HG03095 (cell line): ENCODE data around the gene RPS6KB2.
"Not testable (repeated sequence)": the region's sequence is repeated elsewhere in the genome, so short reads cannot be mapped to it uniquely, and the experiment has no call there.

Experiments
- ATAC-seq: cut with Tn5 transposase; IDR thresholded peaks from one replicate; pipeline ENCODE4 v1.9.1; 2021; ENCODE audit warnings: moderate library complexity; ENCODE audit not compliant: unreplicated experiment

RPS6KB2 gene

DNA sequence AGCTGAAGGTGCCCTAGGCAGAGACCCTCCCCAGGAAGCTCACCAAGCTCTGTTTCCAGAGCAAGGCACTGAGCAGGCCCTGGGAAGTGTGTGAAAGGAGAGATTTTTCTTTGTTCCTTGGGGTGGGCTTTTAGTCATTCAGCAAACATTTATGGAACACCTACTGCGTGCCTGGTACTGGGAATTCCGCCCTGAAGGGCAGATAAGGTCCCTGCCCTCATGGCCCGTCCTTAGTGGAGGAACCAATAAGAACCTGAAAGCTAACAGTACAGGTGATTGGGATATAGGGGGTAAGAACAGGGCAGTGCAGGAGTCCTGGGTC, 36.9 kb downstream of the RPS6KB2 start:
- no peak for ATAC-seq

DNA sequence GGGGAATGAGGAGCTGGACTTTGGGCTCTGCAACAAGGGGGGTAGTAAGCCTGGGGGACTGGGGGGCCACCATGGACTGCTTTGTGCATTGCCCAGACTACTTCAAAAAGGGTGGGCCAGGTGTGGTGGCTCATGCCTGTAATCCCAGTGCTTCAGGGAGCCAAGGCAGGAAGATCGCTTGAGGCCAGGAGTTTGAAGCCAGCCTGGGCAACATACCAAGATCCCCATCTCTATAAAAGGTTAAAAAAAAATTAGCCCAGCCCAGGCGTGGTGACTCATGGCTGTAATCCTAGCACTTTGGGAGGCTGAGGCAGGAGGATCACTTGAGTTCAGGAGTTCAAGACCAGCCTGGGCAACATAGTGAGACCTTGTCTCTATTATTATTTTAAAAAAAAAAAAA, 37.2 kb downstream of the RPS6KB2 start:
- not testable (repeated sequence) for ATAC-seq

DNA sequence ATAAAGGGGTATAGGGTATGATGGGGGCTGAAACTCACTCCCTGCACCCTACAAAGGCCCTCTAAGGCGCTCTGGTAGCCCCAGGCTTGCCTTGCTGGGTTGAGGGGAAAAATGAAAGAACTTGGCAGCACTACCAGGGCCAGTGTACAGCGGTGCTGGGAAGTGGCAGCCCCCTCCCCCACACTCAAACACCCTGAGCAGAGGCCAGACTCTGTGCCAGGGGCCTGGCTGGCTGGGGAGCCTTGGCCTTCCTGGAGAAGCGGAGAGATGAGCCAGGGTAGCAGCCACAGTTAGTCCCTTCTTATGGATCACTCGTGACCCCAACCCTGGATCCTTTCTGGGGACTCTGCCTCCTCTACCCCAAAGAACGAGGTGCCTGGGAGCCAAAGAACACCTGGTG, 38.1 kb downstream of the RPS6KB2 start:
- no peak for ATAC-seq

DNA sequence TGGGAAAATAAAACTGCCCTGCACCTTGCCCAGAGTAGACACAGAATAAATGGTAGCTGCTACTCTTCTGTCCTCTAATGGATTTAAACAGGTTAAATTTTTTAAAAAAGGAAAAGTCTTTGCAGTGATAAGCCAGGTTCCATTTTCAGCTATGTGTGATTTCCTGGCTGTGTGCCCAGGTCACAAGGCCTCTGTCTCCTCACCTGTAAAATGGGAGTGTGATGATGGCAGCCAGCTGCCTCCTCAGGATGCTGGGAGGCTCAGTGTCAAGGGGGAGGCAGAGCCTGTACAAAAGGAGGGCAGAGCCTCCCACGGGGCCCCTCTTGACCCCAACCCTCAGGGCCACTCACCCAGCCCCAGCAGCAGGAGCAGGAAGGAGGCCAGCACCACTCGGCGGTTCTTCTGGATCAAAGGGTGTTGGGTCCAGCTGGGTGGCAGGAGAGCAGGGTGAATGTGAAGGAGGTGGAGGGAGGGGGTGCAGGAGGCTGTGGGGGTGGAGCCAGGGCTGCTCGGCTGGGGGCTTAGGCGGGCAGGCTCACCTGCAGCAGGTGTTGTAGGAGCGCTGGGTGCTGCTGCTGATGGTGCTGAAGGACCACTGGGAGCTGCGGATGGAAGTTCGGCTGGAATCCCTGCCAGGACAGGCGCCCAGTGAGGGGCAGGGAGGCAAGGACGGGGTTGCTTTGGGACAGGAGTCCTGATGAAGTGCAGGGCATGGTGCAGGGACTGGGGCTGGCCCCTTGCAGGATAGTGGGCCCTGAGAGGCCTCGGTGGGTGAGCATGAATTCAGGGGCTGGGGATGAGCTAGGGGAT, 38.9 kb downstream of the RPS6KB2 start:
- no peak for ATAC-seq

DNA sequence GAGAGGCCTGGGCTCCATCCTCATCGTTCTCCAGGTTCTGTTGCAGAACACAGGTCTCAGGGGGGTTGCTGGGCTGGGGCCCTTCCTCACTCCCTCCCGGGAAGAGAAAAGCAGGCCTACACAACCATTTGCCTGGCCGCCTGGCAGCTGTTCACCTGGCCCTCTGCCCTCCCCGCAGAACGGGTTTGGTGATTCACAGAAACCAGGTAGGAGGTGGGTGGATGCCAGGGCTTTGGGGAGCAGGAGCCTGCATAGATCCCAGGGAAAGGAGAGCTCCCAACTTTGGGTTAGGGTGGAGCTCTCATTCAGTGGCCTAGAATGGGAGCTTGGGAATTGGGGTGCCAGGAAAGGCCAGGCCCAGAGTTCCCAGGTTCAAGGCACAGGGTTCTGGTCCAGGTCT, 39.8 kb downstream of the RPS6KB2 start:
- no peak for ATAC-seq

DNA sequence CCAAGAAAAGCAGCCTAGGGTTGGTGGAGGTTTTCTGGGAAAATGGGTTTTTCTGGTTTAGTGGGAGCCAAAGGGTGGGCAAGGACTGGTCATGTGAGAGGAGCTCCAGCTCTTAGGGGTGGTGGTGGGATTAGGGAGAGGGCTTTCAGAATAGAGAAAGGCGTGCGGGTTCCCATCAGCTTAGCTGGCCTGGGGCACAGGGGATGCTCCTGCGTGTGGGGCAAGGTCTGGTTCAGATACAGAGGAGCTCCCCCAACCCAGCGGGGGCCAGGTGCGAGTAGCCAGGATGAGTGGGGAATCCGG, 40.1 kb downstream of the RPS6KB2 start:
- no peak for ATAC-seq

DNA sequence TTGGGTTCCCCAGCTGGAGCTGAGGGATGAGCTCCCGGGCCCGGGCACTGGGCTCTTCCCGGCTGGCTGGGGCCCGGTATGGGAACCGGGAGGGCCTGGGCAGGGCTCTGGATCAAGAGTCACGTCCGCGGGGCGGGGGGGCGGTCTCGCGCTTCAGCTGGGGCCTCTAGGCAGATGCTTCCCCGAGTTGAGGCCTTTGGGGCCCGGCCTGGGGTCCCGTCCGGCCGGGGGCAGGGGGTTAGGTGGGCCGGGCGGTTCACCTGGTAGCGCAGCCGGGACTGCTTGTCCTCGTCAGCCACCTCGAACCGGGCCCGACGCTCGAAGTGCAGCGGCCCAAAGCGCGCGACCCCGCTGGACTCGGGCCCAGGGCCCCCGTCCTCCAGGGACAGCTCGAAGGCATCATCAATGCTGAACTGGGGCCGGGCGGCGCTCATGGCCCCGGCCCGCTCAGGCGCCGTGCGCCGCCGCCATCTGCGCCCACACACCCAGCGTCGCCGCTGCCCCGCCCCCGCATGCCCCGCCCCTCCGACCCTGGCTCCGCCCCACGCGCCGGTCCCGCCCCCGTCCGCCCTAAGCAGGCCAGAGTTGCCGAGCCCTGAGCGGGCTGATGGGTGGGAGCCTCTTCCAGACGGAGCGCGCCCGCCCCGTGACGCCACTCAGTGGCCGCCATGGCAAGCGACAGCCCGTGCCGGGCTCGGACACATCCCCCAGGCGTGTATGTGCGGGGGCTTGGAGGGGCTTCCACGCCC, 40.6 kb downstream of the RPS6KB2 start, which contains the start of gene TMEM134:
Gene TMEM134, minus strand, starts transcription at position 493 of the 749 bp plus-strand sequence. Its CDS starts 59 bp downstream, at position 434.
- ATAC-seq: peak; percentile 51

DNA sequence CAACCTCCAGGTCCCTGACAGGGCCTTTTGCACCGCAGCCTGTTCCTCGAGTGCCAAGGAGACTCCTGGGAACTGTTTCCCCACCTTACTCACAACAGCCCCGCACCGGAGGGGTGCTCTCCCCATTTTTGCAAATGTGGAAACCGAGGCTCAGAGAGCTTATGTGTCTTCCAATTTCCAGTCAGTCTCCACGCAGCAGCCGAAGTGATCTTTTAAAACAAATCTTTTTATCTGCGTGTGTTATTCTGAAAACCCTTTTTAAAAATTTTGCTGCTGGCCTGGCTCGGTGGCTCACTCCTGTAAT, 41.2 kb downstream of the RPS6KB2 start:
- ATAC-seq: no peak

DNA sequence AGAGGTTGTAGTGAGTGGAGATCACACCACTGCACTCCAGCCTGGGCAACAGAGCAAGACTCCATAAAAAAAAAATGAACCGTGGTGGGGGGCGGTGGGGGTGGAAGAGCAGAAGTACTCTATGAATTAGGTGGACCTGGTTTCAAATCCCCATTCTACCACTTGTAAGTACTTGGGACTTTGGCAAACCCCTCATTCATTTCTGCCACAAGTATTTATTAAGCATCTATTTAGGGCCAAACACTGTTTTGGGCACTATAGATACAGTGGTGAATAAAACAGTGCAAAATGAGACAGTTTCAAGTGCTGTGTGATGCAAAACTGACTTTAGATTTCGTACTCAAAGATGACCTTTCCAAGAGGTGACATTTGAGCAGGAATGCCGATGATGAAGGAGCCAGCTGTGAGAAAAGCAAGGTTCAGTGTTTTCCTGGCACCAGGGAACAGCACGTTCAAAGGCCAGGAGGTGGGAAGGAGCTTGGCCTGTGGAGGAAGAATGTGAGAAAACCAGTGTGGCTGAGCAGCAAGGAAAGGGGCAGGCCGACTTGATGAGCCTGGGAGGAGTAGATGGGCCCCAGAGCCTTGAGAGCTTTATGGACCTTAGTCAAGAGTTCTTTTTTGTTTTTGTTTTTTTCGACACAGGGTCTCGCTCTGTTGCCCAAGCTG, 42.2 kb downstream of the RPS6KB2 start:
- no peak for ATAC-seq

DNA sequence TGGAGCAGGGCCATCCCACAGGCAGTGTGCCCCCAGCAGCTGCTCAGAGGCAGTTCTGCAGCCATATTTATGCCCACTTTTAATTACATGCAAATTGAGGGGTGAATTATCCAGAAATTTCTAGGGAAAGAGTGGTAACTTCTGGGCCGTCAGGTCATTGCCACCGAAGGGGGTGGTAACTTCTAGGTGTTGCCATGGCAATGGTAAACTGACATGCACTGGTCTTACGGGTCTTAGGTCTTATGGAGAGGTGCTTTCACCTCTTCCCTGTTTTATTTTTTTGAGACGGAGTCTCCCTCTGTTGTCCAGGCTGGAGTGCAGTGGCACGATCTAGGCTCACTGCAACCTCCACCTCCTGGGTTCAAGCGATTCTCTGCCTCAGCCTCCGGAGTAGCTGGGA, 44.6 kb downstream of the RPS6KB2 start:
- ATAC-seq: no peak

DNA sequence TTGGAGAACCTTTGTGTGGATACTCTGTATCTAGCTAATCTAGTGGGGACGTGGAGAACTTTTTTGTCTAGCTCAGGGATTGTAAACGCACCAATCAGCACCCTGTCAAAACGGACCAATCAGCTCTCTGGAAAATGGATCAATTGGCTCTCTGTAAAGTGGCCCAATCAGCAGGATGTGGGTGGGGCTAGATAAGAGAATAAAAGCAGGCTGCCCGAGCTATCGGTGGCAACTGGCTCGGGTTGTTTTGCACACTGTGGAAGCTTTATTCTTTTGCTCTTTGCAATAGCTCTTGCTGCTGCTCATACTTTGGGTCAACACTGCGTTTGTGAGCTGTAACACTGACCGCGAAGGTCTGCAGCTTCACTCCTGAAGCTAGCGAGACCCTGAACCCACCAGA, 48.4 kb downstream of the RPS6KB2 start:
- not testable (repeated sequence) for ATAC-seq

DNA sequence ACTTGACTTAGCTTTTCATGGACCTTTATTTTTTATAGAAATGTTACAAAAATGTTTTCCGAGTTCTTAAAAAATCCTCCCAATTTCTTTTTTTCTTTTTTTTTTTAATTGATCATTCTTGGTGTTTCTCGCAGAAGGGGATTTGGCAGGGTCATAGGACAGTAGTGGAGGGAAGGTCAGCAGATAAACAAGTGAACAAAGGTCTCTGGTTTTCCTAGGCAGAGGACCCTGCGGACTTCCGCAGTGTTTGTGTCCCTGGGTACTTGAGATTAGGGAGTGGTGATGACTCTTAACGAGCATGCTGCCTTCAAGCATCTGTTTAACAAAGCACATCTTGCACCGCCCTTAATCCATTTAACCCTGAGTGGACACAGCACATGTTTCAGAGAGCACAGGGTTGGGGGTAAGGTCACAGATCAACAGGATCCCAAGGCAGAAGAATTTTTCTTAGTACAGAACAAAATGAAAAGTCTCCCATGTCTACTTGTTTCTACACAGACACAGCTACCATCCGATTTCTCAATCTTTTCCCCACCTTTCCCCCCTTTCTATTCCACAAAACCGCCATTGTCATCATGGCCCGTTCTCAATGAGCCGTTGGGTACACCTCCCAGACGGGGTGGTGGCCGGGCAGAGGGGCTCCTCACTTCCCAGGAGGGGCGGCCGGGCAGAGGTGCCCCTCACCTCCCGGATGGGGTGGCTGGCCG, 49.2 kb downstream of the RPS6KB2 start:
- ATAC-seq: not testable (repeated sequence)

DNA sequence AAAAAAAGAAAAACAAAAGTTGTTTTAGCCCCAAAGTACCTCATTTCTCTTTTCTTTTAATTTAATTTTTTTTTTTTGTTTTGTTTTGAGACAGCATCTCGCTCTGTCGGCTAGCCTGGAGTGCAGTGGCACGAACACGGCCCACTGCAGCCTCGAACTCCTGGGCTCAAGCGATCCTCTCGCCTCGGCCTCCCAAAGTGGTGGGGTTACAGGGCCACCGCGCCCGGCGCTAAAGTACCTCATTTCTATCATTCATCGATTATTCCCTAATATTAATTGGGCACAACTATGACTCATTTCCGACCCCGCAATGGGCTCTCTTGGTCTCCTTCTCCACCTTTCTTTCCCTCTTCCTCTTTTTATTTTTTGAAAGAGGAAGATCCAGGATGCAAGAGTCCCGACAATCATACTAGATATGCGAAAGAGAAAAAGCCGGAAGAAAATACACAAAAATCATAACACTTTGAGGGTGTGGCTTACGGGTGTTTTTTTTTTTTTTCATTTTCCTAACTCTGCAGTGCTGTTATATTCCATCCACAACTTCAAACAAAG, 54.1 kb downstream of the RPS6KB2 start:
- no peak for ATAC-seq

DNA sequence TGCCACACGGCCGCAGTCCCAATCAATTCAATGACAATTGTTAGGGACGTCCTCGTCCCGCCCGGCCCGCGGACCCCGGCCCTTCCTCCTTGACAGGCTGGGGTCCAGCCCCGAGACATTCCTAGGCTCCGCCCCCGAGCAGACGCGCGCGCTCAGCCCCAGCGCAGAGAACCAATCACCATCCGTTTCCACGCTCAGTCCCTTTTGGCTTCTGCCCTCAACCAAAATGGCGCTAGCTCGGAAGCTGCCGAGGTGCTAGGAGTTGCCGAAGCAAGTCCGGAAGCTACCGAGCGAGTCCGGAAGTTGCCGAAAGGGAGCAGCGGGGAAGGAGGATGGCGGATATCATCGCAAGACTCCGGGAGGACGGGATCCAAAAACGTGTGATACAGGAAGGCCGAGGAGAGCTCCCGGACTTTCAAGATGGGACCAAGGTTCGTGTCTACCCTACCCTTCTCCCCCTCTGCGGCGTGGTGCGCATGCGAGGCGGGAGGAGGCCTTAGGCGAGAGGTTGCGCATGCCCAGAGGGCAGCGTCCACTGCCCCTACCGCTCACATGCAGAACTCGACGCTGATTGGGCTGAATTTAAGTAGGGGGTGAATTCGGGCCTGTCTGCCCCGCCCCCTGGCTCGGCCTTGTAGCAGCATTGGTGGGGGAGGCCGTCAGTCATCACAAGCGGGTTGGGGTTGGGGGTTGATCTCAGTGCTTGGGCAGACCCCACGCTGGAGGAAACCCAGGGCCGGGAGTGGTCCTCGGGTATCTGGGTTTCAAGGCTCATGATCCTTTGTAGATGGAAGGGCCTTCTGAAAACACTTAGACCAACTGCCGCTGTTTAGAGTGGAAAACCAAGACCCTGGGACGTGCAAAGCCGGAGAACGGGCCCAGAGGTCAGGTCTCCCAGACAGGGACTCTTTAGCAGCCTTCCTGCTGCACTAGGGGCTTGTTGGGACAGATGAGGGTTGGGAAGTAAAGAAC, 54.8 kb downstream of the RPS6KB2 start, which contains the start of gene AIP:
Gene AIP, plus strand, starts transcription at position 200 of the 972 bp plus-strand sequence. Its CDS starts 133 bp downstream, at position 333.
- peak; percentile 48 for ATAC-seq

DNA sequence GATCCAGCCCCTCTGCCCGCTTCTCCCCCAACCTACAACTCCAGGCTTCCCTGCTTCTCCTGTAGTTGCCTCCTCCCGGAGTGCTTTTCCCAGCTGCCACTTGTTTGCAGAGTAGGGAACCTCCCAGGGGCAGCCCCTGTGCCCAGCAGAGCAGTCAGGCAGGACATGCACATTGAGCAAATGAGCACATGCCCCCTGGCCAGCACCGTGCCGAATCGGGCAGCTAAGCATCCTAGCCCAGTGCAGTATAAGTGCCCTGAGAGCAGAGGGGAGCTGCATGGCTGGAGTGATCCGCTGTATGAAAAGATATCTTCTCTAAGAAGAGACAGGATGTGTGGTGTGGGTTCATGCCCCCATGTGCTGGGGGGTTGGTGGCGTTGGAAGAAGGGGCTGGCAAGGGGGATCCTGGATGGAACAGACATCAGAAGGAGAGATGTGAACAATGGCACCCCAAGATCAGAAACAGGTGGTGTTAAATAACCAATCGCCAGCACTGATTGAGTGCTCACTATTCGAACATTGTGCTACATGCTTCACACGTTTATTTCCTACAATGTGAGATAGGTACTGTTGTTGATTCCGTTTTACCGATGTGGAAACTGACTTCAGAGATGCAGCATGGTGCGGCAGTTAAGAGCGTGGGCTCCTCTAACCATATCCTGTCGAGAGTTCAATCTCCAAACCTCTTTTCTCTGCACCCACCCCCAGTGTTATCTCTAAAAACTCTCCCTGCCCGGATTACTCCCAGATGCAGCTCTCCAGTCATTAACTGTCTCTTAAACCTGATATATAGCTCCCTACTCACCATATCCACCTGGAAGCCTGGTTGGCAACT, 55.8 kb downstream of the RPS6KB2 start:
- no peak for ATAC-seq

DNA sequence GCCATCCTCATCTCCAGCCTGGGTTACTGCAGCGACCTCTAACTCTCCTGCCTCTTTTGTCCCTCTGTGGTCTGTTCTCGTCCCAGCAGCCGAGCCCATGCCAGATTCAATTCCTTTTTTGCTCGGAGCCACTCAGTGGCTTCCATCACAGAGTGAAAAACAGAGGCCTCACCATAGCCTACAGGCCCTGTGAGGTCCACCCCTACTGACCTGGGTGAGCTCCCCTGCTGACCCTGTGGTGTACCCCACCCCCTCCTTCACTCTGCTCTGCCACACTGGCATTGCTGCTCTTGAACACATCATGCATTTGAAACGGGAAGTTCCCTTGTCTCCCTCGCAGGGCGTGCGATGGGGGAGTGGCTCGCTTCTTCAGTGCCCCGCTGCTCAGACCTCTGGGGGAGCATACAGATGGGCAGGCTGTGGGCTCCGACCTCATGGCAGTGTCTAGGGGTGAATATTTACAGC, 56.6 kb downstream of the RPS6KB2 start:
- no peak for ATAC-seq
